ENCODE results near the gene FAM107B.

GRCh38 chr10:14508725-14509124, 266.0 kb downstream of the FAM107B start:
- no peak for TF ChIP-seq CTCF (conservative IDR thresholded peaks at IDR 0.05; ENCODE audit: low read depth, low read length)
- TF ChIP-seq EZH2 (IDR thresholded peaks at IDR 0.05; ENCODE audit: borderline replicate concordance, low read depth, low read length, poor library complexity, severe bottlenecking) = no peak
